ENCODE measurements around the gene NTN1. TPM values are rescaled to one million over a fixed set of nuclear protein-coding genes. Genes with fewer than 3 reads are reported as not detected.

The NTN1 gene
- total and polyA plus RNA-seq, 12 donors = 3.0 to 38.7 (median 15.8) TPM

DNA sequence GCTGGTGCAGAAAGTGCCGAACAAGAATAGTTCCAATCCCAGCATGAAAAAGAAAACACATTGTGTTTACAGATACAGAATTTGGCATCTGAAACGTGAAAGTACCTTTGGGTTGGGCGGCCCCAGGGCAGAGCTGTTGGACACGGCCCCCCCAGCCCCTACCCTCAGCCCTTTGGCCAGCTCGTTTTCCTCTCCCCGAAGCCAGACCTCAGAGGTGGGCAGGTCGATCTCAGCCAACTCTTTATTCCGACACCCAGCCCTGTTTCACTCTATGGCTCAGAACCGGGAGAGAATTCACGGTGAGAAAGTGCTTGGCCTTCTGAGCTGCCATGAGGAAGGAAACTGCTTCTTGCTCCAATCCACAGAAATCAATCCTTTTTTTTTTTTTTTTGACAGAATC is 11.3 kb downstream of the NTN1 start:
- no peak for DNase-seq
- TF ChIP-seq CTCF (IDR thresholded peaks at IDR 0.05) = no peak
- intact Hi-C loops (cut with DNase I) = no loop called here
- Histone ChIP-seq H3K27ac (no peak overlapping the region), H3K27me3 (peaks cover 0 to 3% (median 0%) of the 10 kb centered on the region in 7 donors), H3K4me3 (no peak overlapping the region), H3K36me3 (no peaks in the 10 kb centered on the region), H3K9me3 (peaks cover 0 to 8% (median 0%) of the 10 kb centered on the region in 11 donors), H3K4me1 (peaks cover 0 to 5% (median 0%) of the 10 kb centered on the region in 9 donors)
- 70 to 76% methylated on average over 10 of the region's 10 CpGs for WGBS, 2 donors
- ATAC-seq = no peak

DNA sequence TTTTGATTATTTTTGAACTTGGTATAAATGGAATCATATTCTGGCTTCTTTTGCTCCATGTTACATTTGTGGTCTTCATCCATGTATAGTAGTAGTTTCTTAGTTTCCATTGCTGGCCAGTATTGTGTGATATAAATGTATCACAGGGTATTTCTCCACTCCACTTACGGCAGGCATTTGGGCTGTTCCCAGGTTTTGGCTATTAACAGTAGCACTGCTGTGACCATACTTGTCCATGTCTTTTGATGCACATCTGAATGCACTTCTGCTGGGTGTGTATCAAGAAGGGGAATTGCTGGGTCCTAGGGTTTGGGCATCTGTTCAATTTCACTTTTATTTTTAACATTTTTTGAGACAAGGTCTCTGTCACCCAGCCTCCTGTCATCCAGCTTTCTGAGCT is 13.9 kb downstream of the NTN1 start:
- ATAC-seq (no peak), DNase-seq (no peak)
- Histone ChIP-seq H3K9me3 (peaks cover 0 to 27% (median 5%) of the 10 kb centered on the region in 11 donors), H3K36me3 (no peaks in the 10 kb centered on the region), H3K4me1 (no peaks in the 10 kb centered on the region), H3K4me3 (no peak overlapping the region), H3K27me3 (peaks cover 0 to 3% (median 0%) of the 10 kb centered on the region in 7 donors), H3K27ac (no peak overlapping the region)
- intact Hi-C loops (cut with DNase I) = no loop called here
- TF ChIP-seq CTCF (IDR thresholded peaks at IDR 0.05) = no peak
- WGBS, 2 donors = 50 to 60% methylated on average over 1 of the region's 1 CpG

DNA sequence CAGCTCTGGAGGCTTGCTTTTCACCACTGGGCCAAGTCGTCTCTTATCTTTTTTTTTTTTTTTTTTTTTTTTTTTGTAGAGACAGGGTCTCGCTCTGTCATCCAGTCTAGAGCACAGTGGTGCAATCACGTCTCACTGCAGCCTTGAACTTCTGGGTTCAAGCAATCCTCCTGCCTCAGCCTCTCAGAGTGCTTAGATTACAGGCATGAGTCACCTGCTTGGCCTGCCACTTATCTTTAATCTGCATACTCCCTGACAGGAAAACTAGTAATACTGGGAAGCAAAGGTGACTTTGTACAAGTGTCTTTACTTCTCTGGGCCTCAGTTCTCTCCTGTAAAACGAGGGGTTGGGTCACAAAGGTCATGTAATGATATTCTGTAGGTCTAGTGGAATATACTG is 15.0 kb downstream of the NTN1 start:
- intact Hi-C loops (cut with DNase I) = no loop called here
- Histone ChIP-seq H3K36me3 (no peaks in the 10 kb centered on the region), H3K9me3 (peaks cover 0 to 34% (median 5%) of the 10 kb centered on the region in 11 donors), H3K4me3 (no peak overlapping the region), H3K4me1 (no peaks in the 10 kb centered on the region), H3K27ac (no peak overlapping the region), H3K27me3 (peaks cover 0 to 3% (median 0%) of the 10 kb centered on the region in 7 donors)
- ATAC-seq (no peak), DNase-seq (no peak)
- TF ChIP-seq CTCF (IDR thresholded peaks at IDR 0.05) = no peak
- WGBS, 2 donors = 58 to 66% methylated on average over 4 of the region's 4 CpGs

GRCh38 chr17:9037736-9038135 is 16.4 kb downstream of the NTN1 start:
- Histone ChIP-seq H3K4me1 (no peaks in the 10 kb centered on the region), H3K36me3 (no peaks in the 10 kb centered on the region), H3K27me3 (no peaks in the 10 kb centered on the region), H3K4me3 (no peak overlapping the region), H3K9me3 (peaks cover 0 to 34% (median 5%) of the 10 kb centered on the region in 11 donors), H3K27ac (no peak overlapping the region)
- TF ChIP-seq CTCF (IDR thresholded peaks at IDR 0.05) = no peak
- DNase-seq (no peak), ATAC-seq (no peak)
- intact Hi-C loops (cut with DNase I) = no loop called here
- WGBS, 2 donors = 56% methylated on average over 2 of the region's 2 CpGs

Data from heart right ventricle (tissue), 16 donors.